ENCODE results near the gene DEPDC4.
"Not testable (repeated sequence)": the region's sequence is repeated elsewhere in the genome, so short reads cannot be mapped to it uniquely, and the experiment has no call there.

DNA sequence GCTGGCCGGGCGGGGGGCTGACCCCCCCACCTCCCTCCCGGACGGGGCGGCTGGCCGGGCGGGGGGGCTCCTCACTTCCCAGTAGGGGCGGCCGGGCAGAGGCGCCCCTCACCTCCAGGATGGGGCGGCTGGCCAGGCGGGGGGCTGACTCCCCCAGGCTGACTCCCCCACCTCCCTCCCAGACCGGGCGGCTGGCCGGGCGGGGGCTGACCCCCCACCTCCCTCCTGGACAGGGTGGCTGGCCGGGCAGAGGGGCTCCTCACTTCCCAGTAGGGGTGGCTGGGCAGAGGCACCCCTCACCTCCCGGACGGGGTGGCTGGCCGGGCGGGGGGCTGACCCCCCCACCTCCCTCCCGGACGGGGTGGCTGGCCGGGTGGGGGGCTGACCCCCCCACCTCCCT, 27.5 kb upstream of the DEPDC4 start:
- not testable (repeated sequence) for TF ChIP-seq EZH2phosphoT487 (IDR thresholded peaks at IDR 0.05; ENCODE audit: insufficient read depth, low read depth); EZH2 (IDR thresholded peaks at IDR 0.05; ENCODE audit: insufficient read depth, poor library complexity, severe bottlenecking)

Measured in GM23248 (cell line).